HepG2 (cell line): ENCODE data around the gene CTNND1. TPM values are rescaled to one million over a fixed set of nuclear protein-coding genes. Genes with fewer than 3 reads are reported as not detected.
A peak's percentile ranks its signal among the peaks of the same experiment; 100 is the strongest.

Source experiments
- ATAC-seq: fragments of 200-7000 bp; cut with Tn5 transposase; 3 replicates; pipeline ENCODE4 v1.9.1; 2020; ENCODE audit warnings: mild to moderate bottlenecking, moderate library complexity
- BruUV-seq: library from RNA; stranded (reverse); fragments of 400-500 nt; replicated peaks from 2 replicates; lab custom pipeline; 2021; lab: Mats Ljungman, UMichigan
- CTCF ChIA-PET: fragments of 300-600 bp; formaldehyde crosslinking; extraction: SDS; loops from one replicate; lab custom pipeline; 2021; ENCODE audit warnings: low total read pairs, inconsistent platforms, low intra/inter-chr PET ratio; lab: Yijun Ruan, JAX
- POLR2A ChIA-PET: fragments of 350-600 bp; sonication (Branson Sonifier 250); formaldehyde crosslinking; loops from one replicate; lab custom pipeline; 2020; ENCODE audit warnings: antibody characterized with exemption, inconsistent platforms; lab: Yijun Ruan, JAX
- DNase-seq: peaks from one replicate; pipeline ENCODE4 v3.0.0-alpha.2; 2015; ENCODE audit warnings: low spot score
- FAIRE-seq: peaks from 3 replicates; lab custom pipeline; 2011; peaks lifted over from hg19 to GRCh38; lab: Jason Lieb, UNC
- H2AFZ ChIP-seq: one replicate; pipeline ENCODE4 v1.6.1; 2011; ENCODE audit warnings: low read length, inconsistent platforms
- H3K27ac ChIP-seq: fragments of 300-600 bp; 3 replicates; pipeline ENCODE4 v1.8.0; 2011; ENCODE audit warnings: mixed run types, mild to moderate bottlenecking, mixed read lengths, low read length, inconsistent platforms; ENCODE audit not compliant: insufficient read depth; ENCODE audit errors: extremely low read length
- H3K27me3 ChIP-seq, 2 experiments: fragments of 200-600 bp in 1 of 2; 2 replicates in 1 of 2; 3 replicates in 1 of 2; pipeline versions ENCODE4 v1.6.0 to v1.8.0; 2011; ENCODE audit warnings: low read length in 2 of 2, mild to moderate bottlenecking in 2 of 2, moderate library complexity in 2 of 2, inconsistent platforms in 1 of 2; ENCODE audit not compliant: insufficient read depth in 2 of 2, control insufficient read depth in 1 of 2
- H3K36me3 ChIP-seq, 2 experiments: fragments of 200-600 bp in 1 of 2; replicated peaks in 1 of 2; 2 replicates in 1 of 2; 3 replicates in 1 of 2; pipeline versions ENCODE4 v1.5.1 to v1.8.0; 2011; ENCODE audit warnings: low read length in 2 of 2, inconsistent platforms in 1 of 2; ENCODE audit not compliant: insufficient read depth in 2 of 2, control insufficient read depth in 1 of 2
- H3K4me1 ChIP-seq: 2 replicates; pipeline ENCODE4 v1.5.1; 2012; ENCODE audit warnings: low read length, inconsistent platforms; ENCODE audit not compliant: insufficient read depth
- H3K4me2 ChIP-seq: 2 replicates; pipeline ENCODE4 v1.6.0; 2011; ENCODE audit warnings: low read depth, low read length, inconsistent platforms
- H3K4me3 ChIP-seq, 3 experiments: fragments of 200-600 bp in 1 of 3; sonication (generic), shearing (Covaris generic) in 1 of 3; replicated peaks in 1 of 3; 2 replicates each; pipeline ENCODE4 v1.5.1; 2011 to 2016; ENCODE audit warnings: low read length in 3 of 3, inconsistent platforms in 2 of 3, low read depth in 2 of 3, mild to moderate bottlenecking in 2 of 3, control low read depth in 1 of 3, mixed read lengths in 1 of 3; ENCODE audit not compliant: insufficient read depth in 1 of 3
- H3K79me2 ChIP-seq: one replicate; pipeline ENCODE4 v1.6.1; 2011; ENCODE audit warnings: low read length, inconsistent platforms; ENCODE audit not compliant: insufficient read depth
- H3K9ac ChIP-seq: 2 replicates; pipeline ENCODE4 v1.6.0; 2011; ENCODE audit warnings: mild to moderate bottlenecking, low read depth, low read length, inconsistent platforms; ENCODE audit not compliant: insufficient read depth
- H3K9me3 ChIP-seq: 2 replicates; pipeline ENCODE4 v1.5.1; 2012; ENCODE audit warnings: mild to moderate bottlenecking, low read length
- H4K20me1 ChIP-seq: 2 replicates; pipeline ENCODE4 v1.6.0; 2011; ENCODE audit warnings: inconsistent platforms, mild to moderate bottlenecking, low read length, moderate library complexity; ENCODE audit not compliant: insufficient read depth
- AGO2 ChIP-seq: fragments of 200-400 bp; formaldehyde crosslinking; optimal IDR thresholded peaks from 2 replicates; pipeline ENCODE3; 2017; ENCODE audit warnings: mild to moderate bottlenecking, low read depth, low read length, moderate library complexity
- PAF1 ChIP-seq: IDR thresholded peaks from 2 replicates; pipeline ENCODE4 v1.6.1; 2016; ENCODE audit warnings: missing genetic modification reagents, missing compliant biosample characterization
- RBM22 ChIP-seq: fragments of 200-400 bp; formaldehyde crosslinking; optimal IDR thresholded peaks from 2 replicates; pipeline ENCODE3; 2017; ENCODE audit warnings: mild to moderate bottlenecking, low read length, moderate library complexity
- RFXAP ChIP-seq: sonication (generic); formaldehyde crosslinking; IDR thresholded peaks from 2 replicates; pipeline ENCODE4 v1.4.0; 2020; ENCODE audit warnings: missing genetic modification reagents, borderline replicate concordance
- YY1 ChIP-seq: IDR thresholded peaks from 2 replicates; pipeline ENCODE4 v1.6.1; 2011; ENCODE audit warnings: low read length, low read depth, moderate library complexity, mild to moderate bottlenecking; ENCODE audit not compliant: insufficient read depth, insufficient replicate concordance
- ZKSCAN1 ChIP-seq: fragments of 150-350 bp; IDR thresholded peaks from 2 replicates; pipeline ENCODE4 v1.6.1; 2014; ENCODE audit warnings: low read length
- ZNF264 ChIP-seq: sonication (generic); formaldehyde crosslinking; IDR thresholded peaks from 2 replicates; pipeline ENCODE4 v1.4.0; 2020; ENCODE audit warnings: missing genetic modification reagents
- ZNF510 ChIP-seq: sonication (generic); formaldehyde crosslinking; IDR thresholded peaks from 2 replicates; pipeline ENCODE4 v1.4.0; 2020; ENCODE audit warnings: low read depth, mild to moderate bottlenecking, missing genetic modification reagents
- WGBS: methylation state at CpG from one replicate; pipeline ENCODE4 v1.1.6; 2017; ENCODE audit warnings: low lambda C conversion rate; 5-methylcytosine and 5-hydroxymethylcytosine counted together
- in situ Hi-C: cut with HindIII; loops from 2 replicates; pipeline ENCODE4 v1.10.0; 2017; ENCODE audit warnings: low pct_unique_long_range_greater_than_20kb; ENCODE audit not compliant: extremely low pct_ligation_motif_present
- intact Hi-C: fragments of 100-400 bp; cut with micrococcal nuclease; formaldehyde crosslinking; loops from one replicate; pipeline ENCODE4 v1.10.0; 2022; ENCODE audit not compliant: unreplicated experiment
- polyA plus RNA-seq, 8 experiments: library from polyadenylated mRNA; depleted of rRNA in 3 of 8; stranded (reverse) in 7 of 8; unstranded in 1 of 8; fragments of >200 nt; fragmentation: Illumina TruSeq in 4 of 8; extraction: Trizol in 4 of 8; gene quantifications; 2 replicates each; pipeline versions ENCODE4 v1.2.1 to v1.2.3, GENCODE V29; 2011 to 2016; ENCODE audit warnings: low read depth in 4 of 8, missing spikeins in 1 of 8, mixed read lengths in 1 of 8; ENCODE audit not compliant: insufficient read depth in 1 of 8
- total RNA-seq, 5 experiments: library from RNA; depleted of rRNA; stranded (reverse); fragments of >200 nt; fragmentation: Illumina TruSeq; extraction: Trizol; gene quantifications; 2 replicates each; pipeline ENCODE4 v1.2.3, GENCODE V29; 2016; ENCODE audit warnings: low read depth in 1 of 5
- TF ChIP-seq, protein P1 (sequence below): sonication (generic); formaldehyde crosslinking; IDR thresholded peaks from 2 replicates; pipeline ENCODE4 v1.8.1; 2023; ENCODE audit warnings: mild to moderate bottlenecking, moderate library complexity, missing genetic modification reagents

Gene CTNND1
- total and polyA plus RNA-seq, 2 of the 13 experiments (the other 11 are each of a cell fraction or from before 2014, with no cell fraction given) = 117 to 128 TPM

DNA sequence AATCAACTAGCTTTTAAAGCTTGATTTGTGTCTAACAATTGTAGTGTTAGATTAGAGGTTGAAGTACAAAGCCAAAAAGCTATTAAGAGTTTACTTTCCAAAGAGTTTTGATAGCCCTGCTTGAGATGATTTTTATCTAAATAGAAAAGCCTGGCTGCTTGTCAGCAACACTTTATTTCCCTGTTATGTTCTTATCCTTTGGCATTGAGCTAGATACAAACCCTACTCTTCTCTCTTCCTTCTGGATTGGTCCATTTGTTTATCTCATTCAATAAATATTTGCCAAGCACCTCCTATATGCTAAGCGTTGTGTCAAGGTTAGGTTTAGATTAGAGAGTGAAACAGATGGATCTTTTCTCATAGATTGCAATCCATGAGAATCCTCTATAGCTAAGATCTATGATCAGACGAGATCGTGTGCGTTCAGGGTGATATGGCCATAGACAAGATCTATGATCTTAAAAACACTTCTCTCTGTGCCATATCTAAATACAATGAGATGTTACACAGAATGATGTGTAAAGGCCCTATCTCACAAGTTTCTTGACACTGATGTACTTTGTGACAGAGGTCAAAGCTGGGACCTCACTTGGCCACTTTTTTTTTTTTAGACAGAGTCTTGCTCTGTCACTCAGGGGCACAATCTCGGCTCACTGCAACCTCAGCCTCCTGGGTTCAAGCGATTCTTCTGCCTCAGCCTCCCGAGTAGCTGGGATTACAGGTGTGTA is 57.8 kb downstream of the CTNND1 start:
- Histone ChIP-seq H3K9me3 (no peaks in the 10 kb centered on the region), H2AFZ (no peak overlapping the region), H3K4me2 (no peak overlapping the region), H3K4me1 (peaks cover 15% of the 10 kb centered on the region), H3K4me3 (no peak overlapping the region), H3K27me3 (no peaks in the 10 kb centered on the region), H3K36me3 (peaks cover 11 to 31% of the 10 kb centered on the region in 2 experiments), H3K79me2 (no peaks in the 10 kb centered on the region), H3K9ac (no peak overlapping the region), H4K20me1 (no peaks in the 10 kb centered on the region), H3K27ac (no peak overlapping the region)
- DNase-seq = peak; percentile 15
- POLR2A ChIA-PET = no interaction called here
- FAIRE-seq = no peak
- in situ Hi-C loops (no loop called here), intact Hi-C loops (loop anchor here (5.0 kb wide), 1 partner anchor 468 kb away; no protein-coding TSS in a partner anchor)
- peak; percentile 26 for TF ChIP-seq AGO2
- TF ChIP-seq ZNF264 = no peak
- no peak for TF ChIP-seq ZNF510 (CRISPR knock-in tag)
- no peak for TF ChIP-seq ZKSCAN1
- TF ChIP-seq PAF1 (CRISPR knock-in tag) = 0 out of 2 replicates have a peak, but pooled peaks have one; percentile 31
- peak; percentile 57 for TF ChIP-seq RBM22
- TF ChIP-seq RFXAP = no peak
- no TSS peak for BruUV-seq
- ATAC-seq = no peak; the same call in 2 of the 3 replicates
- CTCF ChIA-PET = no interaction called here
- 89% methylated on average over 7 of the region's 7 CpGs for WGBS

DNA sequence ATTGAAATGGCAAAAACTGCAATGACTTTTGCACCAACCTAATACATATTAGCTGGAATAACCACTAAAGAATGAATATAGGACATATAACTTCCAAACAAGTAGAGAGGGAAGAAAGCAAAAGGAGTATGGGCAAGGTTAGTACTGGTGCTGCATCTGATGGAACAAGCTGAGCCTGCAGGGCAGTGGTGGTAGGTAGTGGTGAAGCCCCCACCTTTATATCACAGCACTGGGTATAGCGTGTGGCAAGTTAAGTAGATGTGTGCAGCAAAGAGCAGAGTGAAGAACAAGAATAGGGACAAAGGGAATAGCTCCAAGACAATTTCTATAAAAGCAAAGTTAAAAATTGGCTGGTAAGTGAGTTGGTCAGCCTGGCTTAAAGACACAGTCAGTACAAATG is 62.3 kb downstream of the CTNND1 start:
- no peaks in the 10 kb centered on the region for H4K20me1 ChIP-seq
- DNase-seq = no peak
- in situ Hi-C loops = loop anchor here (10.0 kb wide), 1 partner anchor 461 kb away; no protein-coding TSS in a partner anchor
- 100% methylated on average over 1 of the region's 1 CpG for WGBS
- H3K4me2 ChIP-seq = no peak overlapping the region
- BruUV-seq = no TSS peak
- H2AFZ ChIP-seq = no peak overlapping the region
- no peaks in the 10 kb centered on the region for H3K36me3 ChIP-seq
- POLR2A ChIA-PET = no interaction called here
- no peak overlapping the region for H3K4me3 ChIP-seq
- H3K9me3 ChIP-seq = no peaks in the 10 kb centered on the region
- ATAC-seq = peak; percentile 25; the same call in 2 of the 3 replicates
- CTCF ChIA-PET = no interaction called here
- intact Hi-C loops = no loop called here
- H3K27ac ChIP-seq = no peak overlapping the region
- no peaks in the 10 kb centered on the region for H3K79me2 ChIP-seq
- H3K9ac ChIP-seq = no peak overlapping the region
- FAIRE-seq = no peak
- H3K27me3 ChIP-seq = no peaks in the 10 kb centered on the region
- peaks cover 10% of the 10 kb centered on the region for H3K4me1 ChIP-seq
- TF ChIP-seq YY1 = no peak
- TF ChIP-seq, protein P1, sequence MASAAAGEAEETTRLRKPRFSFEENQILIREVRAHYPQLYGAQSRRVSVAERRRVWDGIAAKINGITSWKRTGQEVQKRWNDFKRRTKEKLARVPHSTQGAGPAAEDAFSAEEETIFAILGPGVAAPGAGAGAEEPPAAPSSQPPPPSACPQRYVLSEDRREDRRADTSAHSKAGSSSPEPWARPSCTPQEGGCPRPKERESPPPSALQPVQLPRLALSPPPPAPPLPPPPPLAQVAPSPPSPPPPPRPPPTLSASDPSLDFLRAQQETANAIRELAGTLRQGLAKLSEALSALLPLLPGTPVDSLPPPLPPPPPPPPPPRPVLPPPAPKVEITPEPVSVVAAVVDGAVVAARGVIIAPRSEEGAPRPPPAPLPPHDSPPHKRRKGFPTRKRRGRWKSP (CRISPR knock-in tag) = no peak
